Adrenal gland (tissue), 12 donors: ENCODE data around the gene FAM219B. TPM values are rescaled to one million over a fixed set of nuclear protein-coding genes. Genes with fewer than 3 reads are reported as not detected.

Experiments
- DNase-seq, 7 donors: peaks; one replicate each; pipeline ENCODE4 v3.0.0-alpha.2; 2019 to 2020
- H3K27ac ChIP-seq, 5 donors: fragments of 200-600 bp; sonication (generic) in 4 of 5; 1 replicate in 3 of 5; 2 replicates in 2 of 5; pipeline versions ENCODE4 v1.5.1 to v1.8.0; 2016 to 2020; ENCODE audit warnings: mild to moderate bottlenecking in 1 of 5
- H3K27me3 ChIP-seq: fragments of 200-600 bp; 2 replicates; pipeline ENCODE4 v1.8.0; 2021
- H3K36me3 ChIP-seq, 2 donors: fragments of 200-600 bp; replicated peaks in 1 of 2; 1 replicate in 1 of 2; 2 replicates in 1 of 2; pipeline versions ENCODE4 v1.5.1 to v1.8.0; 2018 to 2022
- H3K4me1 ChIP-seq, 2 donors: fragments of 200-600 bp; replicated peaks in 1 of 2; 1 replicate in 1 of 2; 2 replicates in 1 of 2; pipeline versions ENCODE4 v1.5.1 to v1.8.0; 2018 to 2021
- H3K4me3 ChIP-seq, 4 donors: fragments of 200-600 bp; sonication (generic) in 3 of 4; one replicate each; pipeline ENCODE4 v1.5.1; 2016 to 2018
- H3K9me3 ChIP-seq, 3 donors: fragments of 200-600 bp; sonication (generic) in 1 of 3; replicated peaks in 1 of 3; 1 replicate in 2 of 3; 2 replicates in 1 of 3; pipeline versions ENCODE4 v1.5.1 to v1.8.0; 2016 to 2021
- POLR2A ChIP-seq, 2 donors: fragments of 450-650 bp; IDR thresholded peaks; one replicate each; pipeline ENCODE4 v1.6.1; 2017; ENCODE audit warnings: antibody characterized with exemption in 2 of 2, mild to moderate bottlenecking in 2 of 2, moderate library complexity in 1 of 2
- WGBS, 4 donors: extraction: QIAGEN DNeasy Blood & Tissue Kit in 2 of 4; methylation state at CpG; one replicate each; pipeline versions ENCODE4 v1.1.5 to v1.1.7; 2013 to 2017; 5-methylcytosine and 5-hydroxymethylcytosine counted together
- intact Hi-C, 2 donors: fragments of 100-400 bp; cut with DNase I; formaldehyde crosslinking; loops; one replicate each; pipeline versions ENCODE4 v1.14.1 to v1.15.0; 2022 to 2023
- polyA plus RNA-seq, 3 donors: library from polyadenylated mRNA; stranded (reverse); fragments of 200-250 nt in 2 of 3; fragments of 350-450 nt in 1 of 3; fragmentation: Illumina TruSeq in 1 of 3; extraction: RNeasy Lipid Tissue Mini Kit (QIAGEN cat#74804) in 1 of 3; gene quantifications; one replicate each; pipeline ENCODE4 v1.2.3, GENCODE V29; 2013 to 2014
- total RNA-seq, 9 donors: library from RNA; depleted of rRNA in 4 of 9; stranded (reverse); fragments of >200 nt in 4 of 9; fragments of 120-200 nt in 1 of 9; fragmentation: NEBNext Ultra II Directional in 1 of 9; extraction: Animal tissue kit (Norgen Biotek cat#: 25700) in 1 of 9; gene quantifications; one replicate each; pipeline versions ENCODE4 v1.1.0 to v1.2.4, GENCODE V29; 2013 to 2023
- TF ChIP-seq, protein P1 (sequence below), 6 experiments: fragments of 450-650 bp in 4 of 6; fragments of 200-600 bp in 2 of 6; sonication (generic) in 1 of 6; IDR thresholded peaks; 1 replicate in 5 of 6; 2 replicates in 1 of 6; pipeline versions ENCODE4 v1.5.1 to v1.8.0; 2016 to 2021; ENCODE audit warnings: antibody characterized with exemption in 6 of 6, mild to moderate bottlenecking in 2 of 6, moderate library complexity in 1 of 6
- donor health status: healthy with polysubstance abuse.
- donor health status: Bipolar disorder and iron deficiency.
- donor health status: DM: yes; HTN: yes; CAD: no.
- donor health status: DM: no; HTN: no; CAD: no.
- donor health status: DM: no; HTN: no; CAD: no.
- donor health status: DM: yes; HTN: yes; CAD: no.

FAM219B gene
- total and polyA plus RNA-seq, 12 donors = 44.0 to 112 (median 72.4) TPM

DNA sequence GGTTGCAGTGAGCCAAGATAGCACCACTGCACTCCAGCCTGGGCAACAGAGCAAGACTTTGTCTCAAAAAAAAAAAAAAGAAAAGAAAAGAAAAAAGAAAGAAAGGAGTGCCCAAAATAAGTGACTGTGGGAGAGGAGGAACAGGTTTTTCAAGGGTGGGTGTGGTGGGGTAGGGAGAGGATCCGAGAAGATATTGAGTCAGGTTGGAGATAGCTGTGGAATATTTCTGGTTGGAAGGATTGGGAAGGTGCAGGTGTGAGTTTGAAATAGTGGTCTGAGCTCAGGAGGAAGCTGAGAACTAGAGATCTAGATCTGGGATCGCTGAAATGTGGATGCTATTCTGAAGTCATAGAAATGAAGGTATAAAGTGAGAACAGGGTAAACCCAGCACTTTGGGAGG, 41.3 kb downstream of the FAM219B start:
- no peaks in the 10 kb centered on the region for H3K9me3 ChIP-seq
- intact Hi-C loops = no loop called here
- TF ChIP-seq, protein P1, sequence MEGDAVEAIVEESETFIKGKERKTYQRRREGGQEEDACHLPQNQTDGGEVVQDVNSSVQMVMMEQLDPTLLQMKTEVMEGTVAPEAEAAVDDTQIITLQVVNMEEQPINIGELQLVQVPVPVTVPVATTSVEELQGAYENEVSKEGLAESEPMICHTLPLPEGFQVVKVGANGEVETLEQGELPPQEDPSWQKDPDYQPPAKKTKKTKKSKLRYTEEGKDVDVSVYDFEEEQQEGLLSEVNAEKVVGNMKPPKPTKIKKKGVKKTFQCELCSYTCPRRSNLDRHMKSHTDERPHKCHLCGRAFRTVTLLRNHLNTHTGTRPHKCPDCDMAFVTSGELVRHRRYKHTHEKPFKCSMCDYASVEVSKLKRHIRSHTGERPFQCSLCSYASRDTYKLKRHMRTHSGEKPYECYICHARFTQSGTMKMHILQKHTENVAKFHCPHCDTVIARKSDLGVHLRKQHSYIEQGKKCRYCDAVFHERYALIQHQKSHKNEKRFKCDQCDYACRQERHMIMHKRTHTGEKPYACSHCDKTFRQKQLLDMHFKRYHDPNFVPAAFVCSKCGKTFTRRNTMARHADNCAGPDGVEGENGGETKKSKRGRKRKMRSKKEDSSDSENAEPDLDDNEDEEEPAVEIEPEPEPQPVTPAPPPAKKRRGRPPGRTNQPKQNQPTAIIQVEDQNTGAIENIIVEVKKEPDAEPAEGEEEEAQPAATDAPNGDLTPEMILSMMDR (IDR thresholded peaks at IDR 0.05) = no peak
- TF ChIP-seq POLR2A (IDR thresholded peaks at IDR 0.05) = no peak
- peaks cover 0 to 5% of the 10 kb centered on the region in 2 donors for H3K36me3 ChIP-seq
- no peaks in the 10 kb centered on the region for H3K27me3 ChIP-seq
- DNase-seq = no peak
- peak overlapping the region in 1 of 5 donors; percentile 63 for H3K27ac ChIP-seq
- no peak overlapping the region for H3K4me3 ChIP-seq
- peaks cover 38 to 55% of the 10 kb centered on the region in 2 donors for H3K4me1 ChIP-seq
- WGBS, 4 donors = 82 to 94% (median 89%) methylated on average over 2 of the region's 2 CpGs

GRCh38 chr15:74864296-74864695, 42.4 kb downstream of the FAM219B start:
- 88 to 95% (median 89%) methylated on average over 6 of the region's 6 CpGs for WGBS, 4 donors
- Histone ChIP-seq H3K4me1 (peaks cover 28 to 52% of the 10 kb centered on the region in 2 donors), H3K27me3 (no peaks in the 10 kb centered on the region), H3K4me3 (no peak overlapping the region), H3K9me3 (no peaks in the 10 kb centered on the region), H3K36me3 (peaks cover 0 to 5% of the 10 kb centered on the region in 2 donors), H3K27ac (peak overlapping the region in 1 of 5 donors; percentile 70)
- TF ChIP-seq, protein P1 (IDR thresholded peaks at IDR 0.05) = no peak
- intact Hi-C loops = no loop called here
- no peak for DNase-seq

DNA sequence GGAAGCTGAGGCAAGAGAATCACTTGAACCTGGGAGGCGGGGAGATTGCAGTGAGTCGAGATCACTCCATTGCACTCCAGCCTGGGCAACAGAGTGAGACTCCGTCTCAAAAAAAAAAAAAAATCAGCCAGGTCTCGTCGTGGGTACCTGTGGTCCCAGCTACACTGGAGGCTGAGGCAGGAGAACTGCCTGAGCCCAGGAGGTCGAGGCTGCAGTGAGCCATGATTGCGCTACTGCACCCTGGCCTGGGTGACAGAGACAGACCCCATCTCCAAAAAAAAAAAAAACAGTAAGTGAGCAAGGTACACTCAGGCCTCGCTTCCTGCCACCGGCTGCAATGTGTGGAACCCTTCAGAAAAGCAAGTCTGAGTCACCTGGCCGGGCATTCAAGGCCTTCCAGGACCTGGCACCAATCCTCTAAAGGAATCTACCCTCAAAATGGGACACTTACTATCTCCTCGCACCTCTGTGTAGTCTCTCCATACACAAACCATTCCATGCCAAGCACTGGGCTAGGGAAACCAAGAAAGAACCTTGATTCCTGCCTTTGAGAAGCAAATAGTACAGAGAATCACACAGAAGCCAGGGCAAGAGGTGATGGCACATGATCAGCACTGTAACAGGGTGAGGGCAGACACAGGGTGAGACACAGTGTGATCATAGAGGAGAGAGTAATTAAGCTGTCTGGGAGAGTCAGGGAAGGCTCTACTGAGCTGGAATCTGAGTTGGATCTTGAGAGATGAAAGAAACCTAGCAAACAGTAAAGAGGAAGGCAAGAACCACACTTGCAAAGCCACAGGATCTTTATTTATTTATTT, 43.2 kb downstream of the FAM219B start:
- 47 to 63% (median 57%) methylated on average over 11 of the region's 11 CpGs for WGBS, 4 donors
- Histone ChIP-seq H3K4me1 (peaks cover 21 to 44% of the 10 kb centered on the region in 2 donors), H3K27ac (peak overlapping the region in 4 of 5 donors; percentile 60 to 70 (median 68)), H3K4me3 (no peak overlapping the region), H3K36me3 (peaks cover 0 to 3% of the 10 kb centered on the region in 2 donors), H3K9me3 (no peaks in the 10 kb centered on the region), H3K27me3 (no peaks in the 10 kb centered on the region)
- peak; percentile 65 to 83 (median 76) for DNase-seq
- TF ChIP-seq, protein P1 (IDR thresholded peaks at IDR 0.05) = no peak
- TF ChIP-seq POLR2A (IDR thresholded peaks at IDR 0.05) = peak in 1 of 2 donors; percentile 20
- intact Hi-C loops = no loop called here

- Histone ChIP-seq H3K36me3 (peaks cover 0 to 12% of the 10 kb centered on the region in 2 donors), H3K9me3 (no peaks in the 10 kb centered on the region), H3K27me3 (no peaks in the 10 kb centered on the region), H3K4me3 (no peak overlapping the region), H3K27ac (peak overlapping the region in 1 of 5 donors; percentile 7), H3K4me1 (peaks cover 14 to 32% of the 10 kb centered on the region in 2 donors)
- 76 to 89% (median 79%) methylated on average over 4 of the region's 4 CpGs for WGBS, 4 donors
- DNase-seq = no peak
- intact Hi-C loops = no loop called here
- TF ChIP-seq, protein P1 (IDR thresholded peaks at IDR 0.05) = no peak
- TF ChIP-seq POLR2A (IDR thresholded peaks at IDR 0.05) = no peak
Measured at GRCh38 chr15:74858369-74858740, 48.3 kb downstream of the FAM219B start.
